Pancreas (tissue), 10 donors: ENCODE results near the gene SERPINI1. TPM values are rescaled to one million over a fixed set of nuclear protein-coding genes. Genes with fewer than 3 reads are reported as not detected.

Source experiments
- ATAC-seq, 4 donors: fragments of 200-7000 bp; cut with Tn5 transposase; one replicate each; pipeline versions ENCODE4 v1.8.0 to v1.9.1; 2020; ENCODE audit warnings: mild to moderate bottlenecking in 4 of 4, moderate library complexity in 4 of 4
- DNase-seq, 6 donors: peaks; one replicate each; pipeline ENCODE4 v3.0.0-alpha.2; 2020
- FAIRE-seq: peaks from 2 replicates; lab custom pipeline; 2012; peaks lifted over from hg19 to GRCh38; lab: Jason Lieb, UNC
- H3K27ac ChIP-seq, 4 donors: fragments of 200-600 bp; sonication (generic); 1 replicate in 3 of 4; 2 replicates in 1 of 4; pipeline versions ENCODE4 v1.5.0 to v1.8.0; 2020
- H3K27me3 ChIP-seq, 4 donors: fragments of 200-600 bp; one replicate each; pipeline ENCODE4 v1.8.0; 2021
- H3K36me3 ChIP-seq, 3 donors: fragments of 200-600 bp; sonication (generic) in 1 of 3; one replicate each; pipeline versions ENCODE4 v1.5.0 to v1.8.0; 2020 to 2021
- H3K4me1 ChIP-seq, 3 donors: fragments of 200-600 bp; one replicate each; pipeline ENCODE4 v1.8.0; 2021
- H3K4me3 ChIP-seq, 4 donors: fragments of 200-600 bp; sonication (generic) in 2 of 4; one replicate each; pipeline versions ENCODE4 v1.5.0 to v1.8.0; 2020 to 2021
- H3K9me3 ChIP-seq, 4 donors: fragments of 200-600 bp; one replicate each; pipeline ENCODE4 v1.8.0; 2021
- CTCF ChIP-seq, 4 donors: fragments of 200-600 bp; sonication (generic) in 3 of 4; IDR thresholded peaks; one replicate each; pipeline versions ENCODE4 v1.5.0 to v1.8.0; 2021; ENCODE audit warnings: antibody characterized with exemption in 4 of 4
- WGBS, 2 donors: extraction: QIAGEN DNeasy Blood & Tissue Kit; methylation state at CpG; one replicate each; pipeline ENCODE4 v1.1.7; 2013; 5-methylcytosine and 5-hydroxymethylcytosine counted together
- intact Hi-C, 3 donors: fragments of 100-400 bp; cut with DNase I; formaldehyde crosslinking; loops; one replicate each; pipeline versions ENCODE4 v1.11.1 to v1.14.2; 2022
- polyA plus RNA-seq, 2 donors: library from polyadenylated mRNA; stranded (reverse); fragments of 200-250 nt; gene quantifications; one replicate each; pipeline ENCODE4 v1.2.3, GENCODE V29; 2013
- total RNA-seq, 6 donors: library from RNA; stranded (reverse); fragmentation: NEBNext Ultra II Directional in 4 of 6; extraction: Animal tissue kit (Norgen Biotek cat#: 25700) in 4 of 6; gene quantifications; one replicate each; pipeline versions ENCODE4 v1.2.1 to v1.2.4, GENCODE V29; 2021 to 2023
- donor health status: healthy with polysubstance abuse.
- donor health status: DM: no; HTN: no; CAD: no; lungs with moderate emphysema.
- donor health status: DM: no; HTN: no; CAD: no.
- donor health status: control.
- donor health status: control.
- donor health status: Bipolar disorder and iron deficiency.
- donor health status: DM: yes; HTN: yes; CAD: no.
- donor health status: DM: no; HTN: no; CAD: no.
- donor health status: DM: no; HTN: no; CAD: no.
- donor health status: DM: yes; HTN: yes; CAD: no.

Gene SERPINI1
- total and polyA plus RNA-seq, 8 donors = 12.1 to 23.7 (median 20.8) TPM

GRCh38 chr3:167700926-167701325 lies 34.6 kb upstream of the SERPINI1 start:
- Histone ChIP-seq H3K4me3 (no peak overlapping the region), H3K36me3 (peaks cover 0 to 4% (median 0%) of the 10 kb centered on the region in 3 donors), H3K27me3 (no peaks in the 10 kb centered on the region), H3K4me1 (peaks cover 5 to 9% (median 6%) of the 10 kb centered on the region in 3 donors), H3K9me3 (no peaks in the 10 kb centered on the region), H3K27ac (no peak overlapping the region)
- intact Hi-C loops = no loop called here
- ATAC-seq = no peak
- no peak for FAIRE-seq
- no peak for DNase-seq
- TF ChIP-seq CTCF (IDR thresholded peaks at IDR 0.05) = no peak
- WGBS, 2 donors = 100% methylated on average over 2 of the region's 2 CpGs

GRCh38 chr3:167705840-167706239 lies 29.7 kb upstream of the SERPINI1 start:
- peaks cover 0 to 8% (median 0%) of the 10 kb centered on the region in 3 donors for H3K36me3 ChIP-seq
- no peaks in the 10 kb centered on the region for H3K9me3 ChIP-seq
- no peak overlapping the region for H3K4me3 ChIP-seq
- no peaks in the 10 kb centered on the region for H3K27me3 ChIP-seq
- FAIRE-seq (no peak), DNase-seq (no peak), ATAC-seq (no peak)
- WGBS, 2 donors = 82 to 90% methylated on average over 2 of the region's 2 CpGs
- peaks cover 0 to 4% (median 0%) of the 10 kb centered on the region in 3 donors for H3K4me1 ChIP-seq
- intact Hi-C loops = no loop called here
- TF ChIP-seq CTCF (IDR thresholded peaks at IDR 0.05) = no peak
- no peak overlapping the region for H3K27ac ChIP-seq

GRCh38 chr3:167709690-167710089 lies 25.8 kb upstream of the SERPINI1 start:
- ATAC-seq (no peak), FAIRE-seq (no peak), DNase-seq (no peak)
- Histone ChIP-seq H3K4me3 (no peak overlapping the region), H3K9me3 (no peaks in the 10 kb centered on the region), H3K36me3 (peaks cover 0 to 4% (median 0%) of the 10 kb centered on the region in 3 donors), H3K4me1 (peaks cover 0 to 4% (median 0%) of the 10 kb centered on the region in 3 donors), H3K27me3 (no peaks in the 10 kb centered on the region), H3K27ac (no peak overlapping the region)
- no peak for TF ChIP-seq CTCF (IDR thresholded peaks at IDR 0.05)
- intact Hi-C loops = no loop called here
- 75 to 100% methylated on average over 4 of the region's 4 CpGs for WGBS, 2 donors

- Histone ChIP-seq H3K4me1 (peaks cover 0 to under 1% (median 0%) of the 10 kb centered on the region in 3 donors), H3K27ac (no peak overlapping the region), H3K9me3 (no peaks in the 10 kb centered on the region), H3K4me3 (no peak overlapping the region), H3K27me3 (no peaks in the 10 kb centered on the region), H3K36me3 (peaks cover 0 to 4% (median 0%) of the 10 kb centered on the region in 3 donors)
- ATAC-seq (no peak), DNase-seq (no peak), FAIRE-seq (no peak)
- TF ChIP-seq CTCF (IDR thresholded peaks at IDR 0.05) = no peak
- intact Hi-C loops = no loop called here
Observed at GRCh38 chr3:167710552-167710951, 25.0 kb upstream of the SERPINI1 start.

GRCh38 chr3:167711439-167711838 lies 24.1 kb upstream of the SERPINI1 start:
- Histone ChIP-seq H3K4me1 (peaks cover 0 to under 1% (median 0%) of the 10 kb centered on the region in 3 donors), H3K36me3 (peaks cover 0 to 4% (median 0%) of the 10 kb centered on the region in 3 donors), H3K27me3 (no peaks in the 10 kb centered on the region), H3K27ac (no peak overlapping the region), H3K9me3 (no peaks in the 10 kb centered on the region), H3K4me3 (no peak overlapping the region)
- DNase-seq (no peak), FAIRE-seq (no peak), ATAC-seq (no peak)
- no peak for TF ChIP-seq CTCF (IDR thresholded peaks at IDR 0.05)
- WGBS, 2 donors = 98 to 100% methylated on average over 1 of the region's 1 CpG
- intact Hi-C loops = no loop called here
